Stimulated activated CD4-positive, alpha-beta T cell treated with anti-CD3 and anti-CD28 coated beads, Interleukin-12 subunit alpha, Interleukin-12 subunit beta, amount 100 ng/mL, for 24 hours (primary cell): Measurements from ENCODE around the gene MDN1.
"Not testable (repeated sequence)": the region's sequence is repeated elsewhere in the genome, so short reads cannot be mapped to it uniquely, and the experiment has no call there.

Experiments used
- DNase-seq, 2 experiments: peaks; one replicate each; pipeline ENCODE4 v3.0.0-alpha.2; 2020; ENCODE audit warnings: low read depth in 2 of 2

MDN1 gene

GRCh38 chr6:89819336-89820130, at the start of gene MDN1:
Gene MDN1, minus strand, starts transcription at chr6:89819794. Its CDS starts 187 bp downstream, at chr6:89819607.
- DNase-seq, result peak; percentile 82 to 84

DNA sequence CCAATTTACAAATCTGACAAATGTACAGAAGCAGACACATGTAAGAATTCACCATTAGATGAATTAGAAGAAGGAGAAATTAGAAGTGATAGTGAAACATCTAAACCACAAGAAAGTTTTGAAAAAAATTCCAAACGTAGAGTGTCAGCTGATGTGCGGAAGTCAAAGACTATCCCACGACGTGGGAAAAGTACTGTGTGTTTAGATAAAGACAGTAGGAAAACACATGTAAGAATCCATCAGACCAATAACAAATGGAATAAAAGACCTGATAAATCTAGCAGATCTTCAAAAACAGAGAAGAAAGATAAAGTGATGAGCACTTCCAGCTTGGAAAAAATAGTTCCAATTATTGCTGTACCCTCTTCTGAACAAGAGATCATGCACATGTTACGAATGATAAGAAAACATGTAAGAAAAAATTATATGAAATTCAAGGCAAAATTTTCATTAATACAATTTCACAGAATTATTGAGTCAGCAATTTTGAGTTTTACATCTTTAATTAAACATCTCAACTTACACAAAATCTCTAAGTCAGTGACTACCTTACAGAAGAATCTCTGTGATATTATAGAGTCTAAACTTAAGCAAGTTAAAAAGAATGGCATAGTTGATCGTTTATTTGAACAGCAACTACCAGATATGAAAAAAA, 46.6 kb upstream of the MDN1 start:
- DNase-seq, result no peak

GRCh38 chr6:89862698-89863097, 43.1 kb upstream of the MDN1 start:
- DNase-seq, result no peak

GRCh38 chr6:89862273-89862672, 42.7 kb upstream of the MDN1 start:
- no peak for DNase-seq

GRCh38 chr6:89859744-89860143, 40.1 kb upstream of the MDN1 start:
- no peak for DNase-seq

- no peak for DNase-seq
These were observed 38.4 kb upstream of the MDN1 start for GRCh38 chr6:89858041-89858440.

DNA sequence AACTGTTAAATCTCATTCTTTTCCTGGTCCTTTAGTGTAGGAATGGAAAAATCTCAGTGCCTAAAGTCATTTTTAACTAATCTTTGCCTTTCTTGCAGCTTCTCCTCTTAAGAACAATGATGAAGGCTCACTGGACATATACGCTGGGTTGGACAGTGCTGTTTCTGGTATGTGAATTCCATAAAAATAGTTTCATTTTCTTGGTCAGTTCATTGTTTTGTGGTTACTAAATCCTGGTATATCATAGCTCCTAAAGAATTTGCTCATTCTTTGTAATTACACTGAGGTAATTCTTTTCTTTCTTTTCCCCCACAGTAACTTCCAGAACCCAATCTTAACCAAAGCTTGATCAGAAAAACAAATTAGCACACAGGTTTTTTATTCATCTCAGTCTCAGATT, 33.5 kb upstream of the MDN1 start:
- no peak for DNase-seq

DNA sequence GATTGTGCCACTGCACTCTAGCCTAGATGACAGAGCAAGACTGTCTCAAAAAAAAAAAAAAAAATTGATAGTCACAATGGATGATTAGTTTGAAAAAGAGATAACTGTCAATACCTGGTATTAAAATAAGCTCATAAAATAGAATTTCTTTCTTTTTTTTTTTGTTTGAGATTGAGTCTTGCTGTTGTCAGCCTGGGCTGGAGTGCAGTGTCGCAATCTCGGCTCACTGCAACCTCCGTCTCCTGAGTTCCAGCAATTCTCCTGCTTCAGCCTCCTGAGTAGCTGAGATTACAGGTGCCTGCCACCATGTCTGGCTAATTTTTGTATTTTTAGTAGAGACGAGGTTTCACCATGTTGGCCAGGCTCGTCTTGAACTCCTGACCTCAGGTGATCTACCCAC, 27.9 kb upstream of the MDN1 start:
- not testable (repeated sequence) for DNase-seq

DNA sequence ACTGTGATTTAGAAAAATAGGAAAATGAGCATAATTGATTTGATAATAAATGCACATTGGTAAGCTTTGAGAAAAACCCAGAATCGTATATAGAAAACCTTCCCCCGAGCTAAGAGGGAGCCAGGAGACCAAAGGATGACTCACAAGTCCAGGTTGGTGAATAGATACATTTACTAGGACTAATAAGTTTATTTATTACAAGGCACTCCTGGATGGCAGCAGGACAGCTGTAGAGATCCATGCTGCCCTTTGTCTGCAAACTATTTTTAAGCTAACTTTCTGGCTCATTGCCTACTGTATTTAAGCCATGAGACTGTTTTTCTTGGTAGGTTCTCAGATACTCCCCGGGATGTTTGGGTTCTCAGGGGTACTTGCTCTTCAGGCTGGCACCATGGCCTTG, 23.5 kb upstream of the MDN1 start:
- DNase-seq, result no peak

DNA sequence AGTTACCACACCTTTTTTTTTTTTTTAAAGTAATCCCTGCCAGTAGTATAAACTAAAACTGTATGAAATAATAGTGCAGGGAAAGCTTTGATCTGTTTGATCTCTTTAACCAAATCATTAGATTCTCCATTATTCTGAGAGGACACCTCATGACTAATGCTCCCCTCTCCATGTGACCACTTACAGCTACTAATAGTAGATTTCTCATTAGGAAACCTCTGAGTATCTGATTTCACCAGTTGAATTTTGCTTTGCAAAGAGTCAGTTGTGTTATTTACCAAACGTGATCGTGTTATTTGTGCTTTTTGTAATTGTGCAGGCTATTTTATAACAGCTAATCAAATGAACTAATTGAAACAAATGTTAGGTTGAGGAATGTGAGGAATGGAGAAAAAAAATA, 22.6 kb upstream of the MDN1 start:
- DNase-seq, result no peak

DNA sequence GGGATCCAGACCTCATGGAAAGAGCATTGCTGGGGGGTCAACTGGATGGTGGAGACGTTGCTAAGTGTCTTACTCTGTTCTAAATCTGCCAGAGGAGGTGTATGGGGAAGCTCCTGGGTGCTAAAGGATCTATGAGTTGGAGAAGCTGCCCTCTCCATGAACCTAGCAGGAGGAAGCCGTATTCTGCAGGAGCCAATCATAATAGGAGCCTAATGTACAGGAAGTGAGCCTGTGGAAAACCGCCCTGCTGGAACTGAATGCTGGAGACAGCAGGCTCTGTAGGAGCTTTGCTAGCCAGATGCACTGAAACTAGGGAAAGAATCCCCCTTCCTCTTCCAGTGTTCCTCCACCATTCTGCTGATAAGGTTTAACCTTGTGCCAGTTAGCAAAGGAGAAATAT, 20.9 kb upstream of the MDN1 start:
- DNase-seq, result no peak

DNA sequence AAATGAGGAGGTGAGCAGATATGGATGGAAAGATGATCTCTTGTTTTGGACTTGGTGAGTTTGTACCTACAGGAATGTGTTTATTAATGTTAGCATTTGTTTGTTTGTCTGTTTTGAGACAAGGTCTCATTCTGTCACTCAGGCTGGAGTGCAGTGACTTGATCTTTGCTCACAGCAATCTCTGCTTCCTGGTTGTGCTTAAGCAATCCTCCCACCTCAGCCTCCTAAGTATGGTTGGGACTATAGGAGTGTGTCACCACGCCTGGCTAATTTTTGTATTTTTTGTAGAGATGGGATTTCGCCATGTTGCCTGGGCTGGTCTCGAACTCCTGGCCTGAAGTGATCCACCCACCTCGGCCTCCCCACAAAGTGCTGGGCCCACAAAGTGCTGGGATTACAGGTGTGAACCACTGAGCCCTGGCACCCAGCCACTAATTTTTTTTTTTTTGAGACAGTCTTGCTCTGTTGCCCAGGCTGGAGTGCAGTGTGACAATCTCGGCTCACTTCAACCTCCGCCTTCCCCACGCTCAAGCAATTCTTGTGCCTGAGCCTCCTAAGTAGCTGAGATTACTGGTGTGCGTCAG, 17.1 kb upstream of the MDN1 start:
- no peak for DNase-seq

- DNase-seq, result peak in 1 of 2 experiments; percentile 32
These were observed 15.5 kb upstream of the MDN1 start for GRCh38 chr6:89834884-89835792.

DNA sequence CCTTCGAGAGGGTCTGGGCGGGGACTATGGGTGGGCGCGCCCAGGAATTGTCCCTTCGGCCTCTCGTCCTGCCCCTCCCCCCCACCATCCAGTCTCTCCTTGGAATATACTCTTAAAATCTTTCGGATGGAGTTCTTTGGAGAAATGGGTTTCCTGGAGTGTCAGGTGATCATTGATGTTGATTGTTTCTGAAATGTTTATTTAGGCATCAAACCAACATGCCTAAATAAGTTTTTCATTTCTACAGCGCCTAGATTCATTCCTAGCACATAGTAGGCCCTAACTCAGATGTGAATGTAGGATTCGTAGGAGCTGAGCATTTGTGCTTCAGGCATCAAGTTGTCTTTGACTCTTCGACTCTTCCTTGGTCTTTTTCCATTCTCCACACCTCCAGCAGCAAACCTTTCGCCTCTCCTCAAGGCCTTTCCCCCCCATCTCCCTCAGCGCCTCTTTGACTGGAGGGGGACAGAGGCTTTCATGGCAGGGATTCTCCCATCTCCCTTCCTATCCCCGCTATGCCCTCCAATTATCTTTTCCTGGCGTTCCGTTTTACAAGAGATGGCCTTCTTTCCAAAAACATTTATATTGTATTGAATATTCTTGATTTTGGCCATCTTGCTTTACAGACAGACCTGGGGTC, 10.7 kb upstream of the MDN1 start:
- DNase-seq, result no peak

DNA sequence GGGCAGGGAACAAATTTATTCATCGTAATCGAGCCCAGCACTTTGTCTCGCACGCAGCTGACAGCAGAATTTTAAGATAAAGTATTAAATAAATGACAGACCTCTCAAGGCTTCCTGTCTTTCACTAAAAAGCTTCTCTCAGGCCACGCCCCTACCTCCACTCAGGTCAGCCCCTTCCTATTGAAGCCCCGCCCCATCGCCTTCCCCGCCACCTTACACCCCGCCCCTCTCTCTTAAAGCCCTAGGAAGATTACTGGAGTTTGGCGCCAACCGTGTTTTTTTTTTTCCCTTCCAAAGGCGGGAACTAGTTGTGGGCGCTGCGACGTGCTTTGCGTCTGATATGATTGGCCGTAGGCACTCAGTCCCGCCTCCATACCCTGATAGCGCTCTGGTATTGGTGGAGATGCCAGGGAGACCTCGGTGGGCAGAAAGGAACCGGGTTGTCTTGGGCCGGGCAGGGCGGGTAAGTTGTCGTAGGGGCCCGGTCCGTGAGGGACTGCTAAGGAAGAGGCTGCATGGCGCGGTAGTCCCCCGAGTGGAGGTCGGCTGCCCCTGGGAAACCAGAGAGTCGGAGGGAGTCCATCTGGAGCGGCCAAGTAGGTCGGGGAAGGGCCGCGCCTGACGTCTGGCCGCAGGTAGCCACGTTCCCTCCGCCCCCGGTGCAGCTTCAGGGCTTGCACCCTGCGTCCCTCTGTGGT, 10.0 kb upstream of the MDN1 start, which contains the start of gene CASP8AP2:
Gene CASP8AP2 (plus strand): TSS at position 409 of the 698 bp plus-strand sequence.
- DNase-seq, result peak; percentile 80 to 94

GRCh38 chr6:89828988-89829471, 9.4 kb upstream of the MDN1 start:
- DNase-seq, result no peak

GRCh38 chr6:89828475-89828987, 8.9 kb upstream of the MDN1 start:
- not testable (repeated sequence) for DNase-seq

DNA sequence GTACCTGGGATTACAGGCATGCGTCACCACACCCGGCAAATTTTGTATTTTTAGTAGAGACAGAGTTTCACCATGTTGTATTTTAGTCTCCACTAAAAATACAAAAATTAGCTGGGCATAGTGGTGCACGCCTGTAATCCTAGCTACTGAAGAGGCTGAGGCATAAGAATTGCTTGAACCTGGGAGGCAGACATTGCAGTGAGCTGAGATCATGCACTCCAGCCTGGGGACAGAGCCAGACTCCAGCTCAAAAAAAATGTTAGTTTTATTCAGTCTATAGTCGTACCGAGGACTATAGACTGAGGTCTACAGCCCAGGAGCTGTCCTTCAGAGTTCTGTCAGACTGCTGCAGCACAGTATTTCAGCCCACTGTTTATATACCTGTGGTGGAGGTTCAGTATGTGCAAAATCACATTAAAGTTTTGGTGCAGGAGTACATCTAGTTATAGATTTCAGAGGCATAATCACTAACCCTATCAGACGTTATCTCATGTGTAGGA, 6.5 kb upstream of the MDN1 start:
- no peak for DNase-seq

DNA sequence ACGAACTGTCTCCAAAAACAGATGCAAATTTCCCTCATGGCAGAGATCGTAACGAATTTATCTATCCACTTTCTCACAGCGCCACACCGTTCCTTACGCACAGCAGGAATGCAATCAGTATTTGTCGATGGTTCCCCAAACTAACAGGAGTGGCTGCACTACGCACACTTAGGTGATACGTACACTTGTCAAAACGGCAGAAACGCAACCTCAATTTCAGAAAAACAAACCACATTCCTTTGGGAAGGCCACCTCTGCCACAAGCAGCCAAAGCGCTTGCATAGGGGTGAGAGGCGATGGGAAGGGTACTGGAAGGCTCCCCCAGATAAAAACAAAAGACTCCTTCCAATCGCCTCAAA, 638 bp downstream of the MDN1 start:
- DNase-seq, result no peak

DNA sequence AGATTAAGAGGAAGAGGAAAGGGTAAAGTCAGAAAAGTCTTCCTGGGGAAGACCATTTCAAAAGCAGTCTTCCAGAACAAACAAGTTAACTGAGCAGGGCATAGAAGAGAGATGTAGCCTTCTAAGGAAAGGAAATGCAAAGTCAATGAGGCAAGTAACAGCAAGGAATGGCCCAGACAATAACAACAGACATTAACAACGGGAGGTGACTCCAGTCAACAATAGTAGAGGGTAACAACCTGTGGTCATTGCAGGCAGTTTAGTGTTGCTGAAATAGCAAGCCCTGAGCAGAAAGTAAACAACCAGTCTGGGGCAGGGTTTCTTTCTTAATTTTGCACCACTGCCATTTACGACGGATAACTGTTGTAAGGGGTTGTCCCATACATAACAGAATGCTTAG, 2.1 kb downstream of the MDN1 start:
- no peak for DNase-seq
